Measurements from ENCODE around the gene NR3C1.

NR3C1 gene

GRCh38 chr5:143362664-143363227, 40.7 kb downstream of the NR3C1 start:
- no peak for DNase-seq (ENCODE audit: low read depth in 2 of 2)

GRCh38 chr5:143361438-143361837, 42.0 kb downstream of the NR3C1 start:
- DNase-seq (ENCODE audit: low read depth in 2 of 2), result no peak

- DNase-seq (ENCODE audit: low read depth in 2 of 2), result no peak
Measured at GRCh38 chr5:143360755-143361154, 42.7 kb downstream of the NR3C1 start.

GRCh38 chr5:143359869-143360268, 43.6 kb downstream of the NR3C1 start:
- DNase-seq (ENCODE audit: low read depth in 2 of 2), result no peak

GRCh38 chr5:143356855-143357583, 46.5 kb downstream of the NR3C1 start:
- no peak for DNase-seq (ENCODE audit: low read depth in 2 of 2)

- DNase-seq (ENCODE audit: low read depth in 2 of 2), result no peak
Measured at GRCh38 chr5:143355710-143356109, 47.8 kb downstream of the NR3C1 start.

GRCh38 chr5:143354025-143354424, 49.5 kb downstream of the NR3C1 start:
- DNase-seq (ENCODE audit: low read depth in 2 of 2), result no peak

GRCh38 chr5:143352691-143353090, 50.8 kb downstream of the NR3C1 start:
- no peak for DNase-seq (ENCODE audit: low read depth in 2 of 2)

- DNase-seq (ENCODE audit: low read depth in 2 of 2), result no peak
Measured at GRCh38 chr5:143350751-143351602, 52.5 kb downstream of the NR3C1 start.

GRCh38 chr5:143350341-143350740, 53.1 kb downstream of the NR3C1 start:
- DNase-seq (ENCODE audit: low read depth in 2 of 2), result no peak

- no peak for DNase-seq (ENCODE audit: low read depth in 2 of 2)
Measured at GRCh38 chr5:143349177-143349576, 54.3 kb downstream of the NR3C1 start.

- no peak for DNase-seq (ENCODE audit: low read depth in 2 of 2)
Measured at GRCh38 chr5:143347698-143348344, 55.7 kb downstream of the NR3C1 start.

GRCh38 chr5:143347046-143347445, 56.4 kb downstream of the NR3C1 start:
- no peak for DNase-seq (ENCODE audit: low read depth in 2 of 2)

- DNase-seq (ENCODE audit: low read depth in 2 of 2), result no peak
Measured at GRCh38 chr5:143345671-143346440, 57.6 kb downstream of the NR3C1 start.

GRCh38 chr5:143343042-143343441, 60.4 kb downstream of the NR3C1 start:
- DNase-seq (ENCODE audit: low read depth in 2 of 2), result no peak

- DNase-seq (ENCODE audit: low read depth in 2 of 2), result no peak
Measured at GRCh38 chr5:143342607-143343006, 60.9 kb downstream of the NR3C1 start.

- DNase-seq (ENCODE audit: low read depth in 2 of 2), result no peak
Measured at GRCh38 chr5:143341807-143342570, 61.5 kb downstream of the NR3C1 start.

- DNase-seq (ENCODE audit: low read depth in 2 of 2), result no peak
Measured at GRCh38 chr5:143340891-143341685, 62.4 kb downstream of the NR3C1 start.

- DNase-seq (ENCODE audit: low read depth in 2 of 2), result no peak
Measured at GRCh38 chr5:143338658-143339366, 64.7 kb downstream of the NR3C1 start.
